Liver (tissue), 9 donors: Measurements from ENCODE around the gene RINT1. TPM values are rescaled to one million over a fixed set of nuclear protein-coding genes. Genes with fewer than 3 reads are reported as not detected.

Experiments
- DNase-seq: peaks from one replicate; pipeline ENCODE4 v3.0.0-alpha.2; 2017; ENCODE audit warnings: low spot score
- H3K27ac ChIP-seq, 2 donors: one replicate each; pipeline ENCODE4 v1.7.0; 2013; ENCODE audit warnings: inconsistent platforms in 2 of 2, low read length in 2 of 2, control low read depth in 1 of 2, low read depth in 1 of 2, mild to moderate bottlenecking in 1 of 2
- H3K27me3 ChIP-seq, 4 donors: one replicate each; pipeline versions ENCODE4 v1.6.1 to v1.7.0; 2013; ENCODE audit warnings: low read length in 3 of 4, inconsistent platforms in 1 of 4, mild to moderate bottlenecking in 1 of 4, moderate library complexity in 1 of 4; ENCODE audit not compliant: control insufficient read depth in 4 of 4, insufficient read depth in 4 of 4
- H3K36me3 ChIP-seq, 4 donors: one replicate each; pipeline versions ENCODE4 v1.6.1 to v1.7.0; 2013; ENCODE audit warnings: low read length in 3 of 4, mild to moderate bottlenecking in 3 of 4, low read depth in 1 of 4, moderate library complexity in 1 of 4; ENCODE audit not compliant: control insufficient read depth in 4 of 4, insufficient read depth in 3 of 4
- H3K4me1 ChIP-seq, 4 donors: one replicate each; pipeline versions ENCODE4 v1.6.1 to v1.7.0; 2013; ENCODE audit warnings: low read length in 3 of 4, mild to moderate bottlenecking in 3 of 4, moderate library complexity in 1 of 4; ENCODE audit not compliant: control insufficient read depth in 4 of 4, insufficient read depth in 4 of 4
- H3K4me3 ChIP-seq, 3 donors: one replicate each; pipeline versions ENCODE4 v1.6.1 to v1.7.0; 2013; ENCODE audit warnings: low read length in 3 of 3, control low read depth in 1 of 3, low read depth in 1 of 3, mild to moderate bottlenecking in 1 of 3
- H3K9ac ChIP-seq, 2 donors: one replicate each; pipeline ENCODE4 v1.7.0; 2013; ENCODE audit warnings: low read length in 2 of 2, mild to moderate bottlenecking in 2 of 2, moderate library complexity in 2 of 2, control low read depth in 1 of 2, low read depth in 1 of 2
- H3K9me3 ChIP-seq, 4 donors: one replicate each; pipeline versions ENCODE4 v1.6.1 to v1.7.0; 2013; ENCODE audit warnings: low read length in 3 of 4; ENCODE audit not compliant: control insufficient read depth in 4 of 4
- ATF3 ChIP-seq: IDR thresholded peaks from 2 replicates; pipeline ENCODE4 v1.6.1; 2016; ENCODE audit warnings: antibody characterized with exemption
- EGR1 ChIP-seq, 2 donors: IDR thresholded peaks; 2 replicates each; pipeline ENCODE4 v1.6.1; 2016 to 2018; ENCODE audit warnings: antibody characterized with exemption in 2 of 2, low read depth in 2 of 2
- FOXA1 ChIP-seq: IDR thresholded peaks from 2 replicates; pipeline ENCODE4 v1.6.1; 2016; ENCODE audit warnings: antibody characterized with exemption
- FOXA2 ChIP-seq: IDR thresholded peaks from 2 replicates; pipeline ENCODE4 v1.6.1; 2016; ENCODE audit warnings: antibody characterized with exemption
- GABPA ChIP-seq, 2 donors: IDR thresholded peaks in 1 of 2; conservative IDR thresholded peaks in 1 of 2; 2 replicates each; pipeline ENCODE4 v1.6.1; 2016; ENCODE audit warnings: antibody characterized with exemption in 2 of 2, mild to moderate bottlenecking in 1 of 2, moderate library complexity in 1 of 2
- HNF4A ChIP-seq, 2 donors: conservative IDR thresholded peaks; 2 replicates each; pipeline ENCODE4 v1.6.1; 2016; ENCODE audit warnings: antibody characterized with exemption in 2 of 2, mild to moderate bottlenecking in 2 of 2
- HNF4G ChIP-seq: IDR thresholded peaks from 2 replicates; pipeline ENCODE4 v1.6.1; 2016; ENCODE audit warnings: antibody characterized with exemption
- JUND ChIP-seq, 2 donors: IDR thresholded peaks; 2 replicates each; pipeline ENCODE4 v1.6.1; 2016; ENCODE audit warnings: antibody characterized with exemption in 2 of 2
- NR2F2 ChIP-seq: IDR thresholded peaks from 2 replicates; pipeline ENCODE4 v1.6.1; 2016; ENCODE audit warnings: antibody characterized with exemption
- RAD21 ChIP-seq, 2 donors: IDR thresholded peaks; 2 replicates each; pipeline ENCODE4 v1.6.1; 2016; ENCODE audit warnings: antibody characterized with exemption in 2 of 2, mild to moderate bottlenecking in 2 of 2
- REST ChIP-seq: IDR thresholded peaks from 2 replicates; pipeline ENCODE4 v1.6.1; 2016; ENCODE audit warnings: antibody characterized with exemption, mild to moderate bottlenecking
- RXRA ChIP-seq, 2 donors: IDR thresholded peaks; 2 replicates each; pipeline ENCODE4 v1.6.1; 2017 to 2018; ENCODE audit warnings: antibody characterized with exemption in 2 of 2, mild to moderate bottlenecking in 1 of 2
- SP1 ChIP-seq: IDR thresholded peaks from 2 replicates; pipeline ENCODE4 v1.6.1; 2018; ENCODE audit warnings: antibody characterized with exemption, mild to moderate bottlenecking
- TAF1 ChIP-seq: conservative IDR thresholded peaks from 2 replicates; pipeline ENCODE4 v1.6.1; 2016; ENCODE audit warnings: antibody characterized with exemption, mild to moderate bottlenecking
- YY1 ChIP-seq: IDR thresholded peaks from 2 replicates; pipeline ENCODE4 v1.6.1; 2016; ENCODE audit warnings: antibody characterized with exemption, mild to moderate bottlenecking
- ZBTB33 ChIP-seq: IDR thresholded peaks from 2 replicates; pipeline ENCODE4 v1.6.1; 2016; ENCODE audit warnings: antibody characterized with exemption
- WGBS: extraction: QIAGEN DNeasy Blood & Tissue Kit; methylation state at CpG from one replicate; pipeline ENCODE4 v1.1.7; 2013; 5-methylcytosine and 5-hydroxymethylcytosine counted together
- polyA plus RNA-seq, 2 donors: library from polyadenylated mRNA; stranded (reverse) in 1 of 2; unstranded in 1 of 2; fragments of 200-250 nt in 1 of 2; fragments of >200 nt in 1 of 2; fragmentation: Nextera tagmentation in 1 of 2; extraction: Ambion mirVana in 1 of 2; gene quantifications; one replicate each; pipeline versions ENCODE4 v1.2.1 to v1.2.3, GENCODE V29; 2013 to 2015
- total RNA-seq, 2 donors: library from RNA; depleted of rRNA; stranded (reverse); fragments of >200 nt; gene quantifications; one replicate each; pipeline ENCODE4 v1.2.3, GENCODE V29; 2014
- TF ChIP-seq, protein P1 (sequence below): fragments of 150-350 bp; IDR thresholded peaks from 2 replicates; pipeline ENCODE4 v1.5.1; 2017; ENCODE audit warnings: improper control_type of control experiment, low read depth, low read length; ENCODE audit not compliant: missing input control
- TF ChIP-seq, protein P2 (sequence below): IDR thresholded peaks from 2 replicates; pipeline ENCODE4 v1.6.1; 2016; ENCODE audit warnings: antibody characterized with exemption
- donor health status: healthy.
- donor health status: healthy.
- donor health status: healthy.
- donor health status: healthy.
- donor health status: healthy.

Gene RINT1
- total and polyA plus RNA-seq, 4 donors: 4.5 to 10.9 (median 7.2) TPM

- Histone ChIP-seq H3K9me3 (no peaks in the 10 kb centered on the region), H3K36me3 (peaks cover 4 to 41% (median 37%) of the 10 kb centered on the region in 4 donors), H3K27ac (no peak overlapping the region), H3K4me1 (no peaks in the 10 kb centered on the region), H3K4me3 (no peak overlapping the region), H3K27me3 (no peaks in the 10 kb centered on the region), H3K9ac (no peak overlapping the region)
- no peak for TF ChIP-seq EGR1 (IDR thresholded peaks at IDR 0.05; ENCODE audit: low read depth in 2 of 2)
- TF ChIP-seq REST: no peak
- no peak for TF ChIP-seq SP1
- no peak for TF ChIP-seq HNF4G
- TF ChIP-seq, protein P1, sequence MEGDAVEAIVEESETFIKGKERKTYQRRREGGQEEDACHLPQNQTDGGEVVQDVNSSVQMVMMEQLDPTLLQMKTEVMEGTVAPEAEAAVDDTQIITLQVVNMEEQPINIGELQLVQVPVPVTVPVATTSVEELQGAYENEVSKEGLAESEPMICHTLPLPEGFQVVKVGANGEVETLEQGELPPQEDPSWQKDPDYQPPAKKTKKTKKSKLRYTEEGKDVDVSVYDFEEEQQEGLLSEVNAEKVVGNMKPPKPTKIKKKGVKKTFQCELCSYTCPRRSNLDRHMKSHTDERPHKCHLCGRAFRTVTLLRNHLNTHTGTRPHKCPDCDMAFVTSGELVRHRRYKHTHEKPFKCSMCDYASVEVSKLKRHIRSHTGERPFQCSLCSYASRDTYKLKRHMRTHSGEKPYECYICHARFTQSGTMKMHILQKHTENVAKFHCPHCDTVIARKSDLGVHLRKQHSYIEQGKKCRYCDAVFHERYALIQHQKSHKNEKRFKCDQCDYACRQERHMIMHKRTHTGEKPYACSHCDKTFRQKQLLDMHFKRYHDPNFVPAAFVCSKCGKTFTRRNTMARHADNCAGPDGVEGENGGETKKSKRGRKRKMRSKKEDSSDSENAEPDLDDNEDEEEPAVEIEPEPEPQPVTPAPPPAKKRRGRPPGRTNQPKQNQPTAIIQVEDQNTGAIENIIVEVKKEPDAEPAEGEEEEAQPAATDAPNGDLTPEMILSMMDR: no peak
- TF ChIP-seq RAD21 (IDR thresholded peaks at IDR 0.05): no peak
- TF ChIP-seq TAF1: no peak
- TF ChIP-seq JUND (IDR thresholded peaks at IDR 0.05): no peak
- TF ChIP-seq ATF3: no peak
- 98% methylated on average over 4 of the region's 4 CpGs for WGBS
- no peak for DNase-seq
Observed at GRCh38 chr7:105565190-105565589, 33.2 kb downstream of the RINT1 start.

- TF ChIP-seq REST (no peak), GABPA (IDR thresholded peaks at IDR 0.05 in 1 of 2, conservative IDR thresholded peaks at IDR 0.05 in 1 of 2) (no peak), YY1 (no peak), FOXA1 (no peak), NR2F2 (no peak), ATF3 (no peak), FOXA2 (no peak), JUND (IDR thresholded peaks at IDR 0.05) (no peak), HNF4A (conservative IDR thresholded peaks at IDR 0.05) (no peak), RAD21 (IDR thresholded peaks at IDR 0.05) (no peak), RXRA (IDR thresholded peaks at IDR 0.05) (no peak), HNF4G (no peak), SP1 (no peak), EGR1 (IDR thresholded peaks at IDR 0.05; ENCODE audit: low read depth in 2 of 2) (no peak), ZBTB33 (no peak), TAF1 (no peak)
- TF ChIP-seq, protein P1: no peak
- TF ChIP-seq, protein P2, sequence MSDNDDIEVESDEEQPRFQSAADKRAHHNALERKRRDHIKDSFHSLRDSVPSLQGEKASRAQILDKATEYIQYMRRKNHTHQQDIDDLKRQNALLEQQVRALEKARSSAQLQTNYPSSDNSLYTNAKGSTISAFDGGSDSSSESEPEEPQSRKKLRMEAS: no peak
- H3K9ac ChIP-seq: no peak overlapping the region
- H3K9me3 ChIP-seq: no peaks in the 10 kb centered on the region
- peaks cover 0 to 4% (median 0%) of the 10 kb centered on the region in 4 donors for H3K4me1 ChIP-seq
- no peak overlapping the region for H3K27ac ChIP-seq
- no peak for DNase-seq
- no peaks in the 10 kb centered on the region for H3K27me3 ChIP-seq
- H3K4me3 ChIP-seq: no peak overlapping the region
- 87% methylated on average over 2 of the region's 2 CpGs for WGBS
- H3K36me3 ChIP-seq: peaks cover 4 to 37% (median 34%) of the 10 kb centered on the region in 4 donors
Observed at GRCh38 chr7:105567024-105567423, 35.0 kb downstream of the RINT1 start.
